HG02852 (cell line): ENCODE measurements around the gene ZYG11A.

ENCODE experiments used
- ATAC-seq: cut with Tn5 transposase; IDR thresholded peaks from one replicate; pipeline ENCODE4 v1.9.1; 2021; ENCODE audit warnings: mild to moderate bottlenecking, moderate library complexity; ENCODE audit not compliant: unreplicated experiment

ZYG11A gene

DNA sequence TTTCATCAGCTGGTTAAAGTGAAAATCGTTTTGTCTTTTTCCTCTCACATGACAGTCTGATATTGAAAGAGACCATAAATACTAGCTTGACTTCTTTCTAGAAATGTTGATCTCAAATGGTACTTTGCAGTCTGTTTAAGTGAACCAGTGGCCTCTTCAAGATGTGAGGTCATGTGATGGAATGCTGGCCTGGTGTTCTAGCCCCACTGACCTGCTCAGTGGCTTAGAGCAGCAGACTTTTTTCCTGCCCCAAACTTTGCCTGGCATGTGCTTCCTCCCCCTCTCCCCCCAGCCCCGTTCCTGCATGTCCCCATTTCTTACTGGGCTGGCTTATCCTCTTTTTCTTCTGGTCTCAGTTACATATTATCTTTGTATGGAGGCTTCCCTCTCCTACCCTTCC lies 34.3 kb downstream of the ZYG11A start:
- ATAC-seq: no peak

DNA sequence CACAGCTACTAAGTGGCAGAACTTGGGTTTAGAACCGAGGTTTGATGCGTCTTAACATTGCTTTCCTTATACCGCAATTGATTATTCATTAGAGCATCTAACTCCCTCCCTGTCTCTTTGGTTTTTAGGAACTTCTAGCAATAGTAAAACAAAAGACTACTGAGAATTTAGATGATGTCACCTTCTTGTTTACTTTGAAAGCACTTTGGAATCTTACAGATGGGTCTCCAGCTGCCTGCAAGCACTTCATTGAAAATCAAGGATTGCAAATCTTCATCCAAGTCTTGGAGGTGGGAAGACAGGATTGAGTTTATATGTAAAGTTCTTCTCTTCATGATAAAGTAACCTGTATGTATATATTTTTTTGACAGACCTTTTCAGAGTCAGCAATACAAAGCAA lies 35.0 kb downstream of the ZYG11A start:
- ATAC-seq: no peak

DNA sequence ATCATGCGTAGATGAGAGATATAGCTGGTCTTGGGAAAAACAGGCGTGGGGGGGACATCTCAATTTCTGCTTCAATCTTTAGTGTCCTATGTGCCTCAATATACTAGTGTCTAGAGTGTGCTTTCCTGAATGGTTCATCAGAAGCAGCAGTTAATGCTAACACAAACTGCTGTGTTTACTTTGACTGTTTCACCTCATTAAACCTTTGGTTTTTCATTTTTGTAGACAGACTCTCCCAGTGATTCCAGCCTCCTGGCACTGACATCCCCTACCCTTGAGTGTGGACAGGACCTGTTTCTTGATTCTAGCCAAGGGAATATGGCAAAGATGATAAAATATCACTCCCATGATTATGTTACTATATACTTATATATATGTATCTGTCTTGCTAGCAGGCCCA lies 37.6 kb downstream of the ZYG11A start:
- ATAC-seq: no peak

DNA sequence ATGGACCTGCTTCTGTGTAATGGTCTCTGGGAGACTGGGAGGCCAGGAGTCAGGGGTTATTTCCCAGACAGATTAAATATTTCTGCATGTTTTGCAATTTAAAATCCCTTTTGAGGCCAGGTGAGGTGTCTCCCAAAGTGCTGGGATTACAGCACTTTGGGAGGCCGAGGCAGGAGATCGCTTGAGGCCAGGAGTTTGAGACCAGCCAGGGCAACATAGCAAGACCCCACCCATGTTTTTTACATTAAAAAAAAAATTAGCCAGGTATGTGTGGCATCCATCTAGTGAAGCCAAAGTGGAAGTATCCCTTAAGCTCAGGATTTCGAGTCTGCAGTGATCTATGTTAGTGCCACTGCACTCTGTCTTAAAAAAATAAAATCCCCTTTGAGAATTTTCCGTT lies 44.9 kb downstream of the ZYG11A start:
- no peak for ATAC-seq

DNA sequence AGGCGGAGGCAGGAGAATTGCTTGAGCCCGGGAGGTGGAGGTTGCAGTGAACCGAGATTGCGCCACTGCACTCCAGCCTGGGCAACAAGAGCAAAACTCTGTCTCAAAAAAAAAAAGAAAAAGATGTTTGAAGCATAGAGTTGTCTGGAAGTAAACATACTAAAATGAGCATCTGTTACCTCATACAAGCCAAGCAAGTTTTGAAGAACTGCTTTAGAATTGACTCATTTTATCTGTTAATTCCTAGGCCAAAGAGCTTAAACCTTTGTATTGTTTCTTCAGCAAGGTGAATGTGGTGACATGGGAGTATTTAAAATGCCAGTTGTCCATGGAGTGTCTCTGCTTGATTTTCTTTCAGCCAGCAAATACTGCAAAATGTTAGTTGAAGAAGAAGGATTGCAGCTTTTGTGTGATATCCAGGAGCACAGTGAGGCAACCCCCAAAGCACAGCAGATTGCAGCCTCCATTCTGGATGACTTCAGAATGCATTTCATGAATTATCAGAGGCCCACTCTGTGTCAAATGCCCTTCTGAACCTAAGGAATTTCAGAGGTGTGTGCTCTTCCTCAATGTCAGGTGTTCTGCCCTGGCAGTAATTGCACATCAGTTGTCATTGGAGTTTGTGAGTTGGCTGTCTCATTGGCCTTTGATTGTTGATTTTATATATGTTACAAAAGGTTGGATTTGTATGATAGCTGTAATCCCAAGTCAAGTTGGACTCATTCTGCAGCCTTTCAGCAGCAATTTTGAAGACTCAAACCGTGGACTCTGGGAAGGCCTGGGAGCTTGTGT lies 50.1 kb downstream of the ZYG11A start:
- no peak for ATAC-seq

DNA sequence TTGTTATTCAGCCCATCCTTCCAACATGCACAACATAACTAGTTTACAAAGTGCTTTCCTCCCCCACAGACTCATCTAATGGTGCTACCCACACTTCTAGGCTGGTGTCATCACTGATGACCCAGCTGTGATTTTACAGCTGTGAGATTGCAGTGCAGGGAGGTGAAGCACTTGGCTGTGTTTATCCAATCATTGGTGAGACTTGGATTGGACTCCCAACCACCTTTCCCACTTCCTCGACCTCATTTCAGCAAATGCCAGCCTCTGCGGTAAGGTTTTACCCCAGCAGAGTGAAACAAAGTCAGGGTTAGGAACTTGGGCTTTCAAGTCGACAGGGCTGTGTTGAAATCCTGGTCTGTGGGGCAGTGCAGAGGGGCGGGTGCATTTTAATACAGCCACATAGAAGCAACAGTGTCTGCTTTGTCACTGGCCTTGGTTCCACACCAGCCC lies 56.9 kb downstream of the ZYG11A start:
- no peak for ATAC-seq

DNA sequence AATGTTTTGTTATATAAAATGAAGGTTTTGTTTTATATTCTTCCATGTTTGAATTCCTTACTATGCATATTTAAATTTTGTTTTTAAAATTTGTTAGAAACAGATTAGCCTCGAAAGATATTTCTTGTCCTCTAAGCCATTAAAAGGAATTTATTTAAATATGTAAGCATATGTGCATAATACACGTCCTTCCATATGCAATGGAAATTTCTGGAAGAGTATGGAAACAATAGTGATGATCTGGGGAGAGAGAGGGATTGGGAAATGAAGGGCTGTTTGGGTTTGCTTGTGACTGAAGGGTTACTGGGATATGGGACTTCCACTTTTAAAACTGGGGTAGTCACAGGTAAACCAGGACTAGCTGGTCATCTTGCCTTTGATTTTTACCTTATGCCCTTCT lies 57.8 kb downstream of the ZYG11A start:
- ATAC-seq: no peak

DNA sequence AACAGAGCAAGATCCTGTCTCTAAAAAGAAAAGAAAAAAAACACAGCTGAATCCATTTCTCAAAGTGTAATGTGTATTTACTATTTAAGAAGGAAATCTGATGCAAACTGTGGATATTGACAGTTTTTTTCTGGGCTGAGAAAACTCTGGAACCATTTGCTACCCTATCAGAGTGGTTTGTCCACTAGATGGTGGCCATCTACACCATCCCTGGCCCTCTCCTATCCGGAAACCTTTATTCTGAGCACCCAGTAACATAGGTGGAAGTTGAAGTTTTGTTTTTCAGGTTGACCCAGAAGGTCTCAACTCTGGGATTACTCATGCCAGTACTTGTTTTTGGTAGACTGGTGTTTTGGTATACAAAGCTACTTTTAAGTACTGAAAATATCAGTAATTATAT lies 58.8 kb downstream of the ZYG11A start:
- no peak for ATAC-seq

DNA sequence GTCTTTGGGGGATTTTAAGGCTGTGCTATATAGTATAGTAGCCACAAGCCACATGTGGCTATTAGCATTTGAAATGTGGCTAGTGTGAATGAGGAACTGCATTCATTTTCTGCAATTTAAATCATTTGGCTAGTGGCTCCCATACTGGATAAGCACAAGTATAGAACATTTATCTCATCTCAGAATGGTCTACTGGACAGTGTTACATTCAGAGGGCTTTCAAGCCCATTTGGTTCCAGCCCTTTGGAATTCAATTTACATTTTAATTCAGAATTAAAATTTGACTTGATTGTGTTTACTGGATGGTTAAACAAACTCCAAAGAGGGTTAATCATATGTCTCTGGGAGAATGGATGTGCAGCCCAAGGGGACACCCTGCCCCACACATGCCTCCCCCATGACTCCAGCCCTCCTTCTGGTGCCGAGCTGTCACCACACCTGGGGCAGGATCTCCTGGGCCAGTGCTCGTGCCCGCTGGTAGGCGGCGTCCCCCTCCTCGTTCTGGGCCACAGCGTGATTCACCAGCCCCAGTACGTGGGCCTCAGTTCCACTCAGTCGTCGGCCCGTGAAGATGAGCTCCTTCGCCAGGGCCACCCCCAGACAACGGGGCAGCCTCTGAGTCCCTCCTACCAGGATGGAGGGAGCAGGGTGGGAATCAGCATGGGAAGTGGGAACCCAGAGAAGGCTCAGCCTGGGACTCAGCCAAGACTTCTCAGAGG lies 61.8 kb downstream of the ZYG11A start:
- ATAC-seq: no peak

DNA sequence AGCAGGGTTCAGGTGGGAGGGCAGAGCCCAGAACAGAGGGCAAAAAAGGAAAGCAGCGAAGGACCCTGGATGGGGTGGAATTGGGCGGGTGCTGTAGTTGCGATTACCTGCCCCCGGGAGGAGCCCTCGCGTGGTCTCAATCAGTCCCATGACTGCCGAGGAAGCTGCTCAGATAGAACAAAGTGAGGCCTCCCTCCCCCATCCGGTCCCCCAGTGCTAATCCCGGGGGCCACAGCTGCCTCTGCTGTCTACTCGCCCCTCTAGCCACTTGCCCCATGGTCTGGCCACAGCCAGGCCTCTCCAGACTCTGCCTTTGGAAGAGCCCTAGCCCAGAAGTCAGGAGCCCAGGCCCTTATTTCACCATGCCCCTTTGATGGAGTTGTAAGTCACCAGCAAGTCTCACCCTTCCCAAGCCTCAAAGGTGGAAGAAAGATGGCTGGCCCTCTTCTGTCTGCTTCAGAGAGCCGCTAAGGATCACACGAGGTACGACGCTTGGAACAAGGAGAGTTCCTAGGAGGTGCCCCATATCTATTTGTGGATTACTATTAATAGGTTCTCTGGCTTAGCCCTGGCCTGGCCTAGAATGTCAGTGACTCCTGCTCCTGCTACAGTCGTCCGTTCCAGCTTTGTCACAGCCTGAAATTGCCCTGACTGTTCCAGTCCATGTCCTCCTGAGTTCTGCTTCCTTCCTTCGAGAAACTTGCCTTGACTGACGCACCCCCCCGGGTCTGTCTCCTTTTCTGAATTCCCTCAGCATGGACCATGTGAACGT lies 62.6 kb downstream of the ZYG11A start:
- ATAC-seq: no peak

DNA sequence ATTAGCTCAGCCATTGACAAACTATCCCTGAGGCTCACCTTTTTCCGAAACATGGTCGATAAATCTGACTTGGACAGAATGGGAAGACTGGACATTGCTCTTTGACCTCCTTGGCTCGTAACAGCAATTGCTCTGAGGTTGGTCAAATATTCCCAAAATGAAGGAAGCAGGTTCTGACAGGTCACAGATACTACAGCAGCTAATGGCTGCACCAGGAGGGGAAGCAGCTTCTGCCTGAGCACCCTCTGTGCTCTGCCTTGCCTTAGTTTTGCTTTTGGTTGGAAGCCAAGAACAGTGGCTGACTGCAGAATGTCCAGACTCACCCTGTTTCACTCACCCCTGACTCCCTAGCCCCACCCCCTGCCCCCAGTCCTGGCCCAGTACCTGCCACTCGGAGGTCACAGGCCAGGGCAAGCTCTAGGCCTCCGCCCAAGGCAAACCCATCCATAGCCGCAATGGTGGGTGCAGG lies 63.6 kb downstream of the ZYG11A start:
- no peak for ATAC-seq

DNA sequence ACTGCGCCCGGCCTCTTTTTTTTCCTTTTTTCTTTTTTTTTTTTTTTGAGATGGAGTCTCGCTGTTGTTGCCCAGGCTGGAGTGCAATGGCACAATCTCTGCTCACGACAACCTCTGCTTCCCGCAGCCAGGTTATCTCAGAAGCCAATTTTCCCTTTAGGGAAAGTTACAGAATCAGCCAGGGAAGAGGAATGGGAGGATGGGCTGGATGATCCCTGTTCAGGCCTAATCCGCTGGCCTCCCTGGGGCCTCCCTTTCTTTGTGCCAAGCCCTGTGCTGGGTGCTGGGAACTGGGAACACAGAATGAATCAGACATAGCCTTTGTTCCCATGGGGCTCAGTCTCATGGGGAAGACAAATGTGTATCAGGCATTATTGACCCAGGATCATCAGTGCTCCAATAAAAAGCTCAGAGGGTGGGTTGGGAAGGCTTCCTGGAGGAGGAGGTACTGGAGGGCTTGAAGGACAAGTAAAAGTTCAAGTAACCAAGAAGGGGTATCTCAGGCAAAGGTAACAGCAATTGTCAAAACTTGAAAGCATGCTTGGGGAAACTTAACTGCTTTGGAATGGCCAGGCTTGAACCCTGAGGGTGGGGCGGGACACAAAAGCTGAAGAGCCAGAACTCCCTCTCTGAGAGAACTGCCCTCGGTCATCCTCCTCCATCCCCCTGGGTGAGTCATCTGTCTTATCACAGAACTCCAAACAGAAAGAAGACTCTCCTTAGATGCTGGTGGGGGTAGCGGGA lies 64.7 kb downstream of the ZYG11A start:
- ATAC-seq: no peak

DNA sequence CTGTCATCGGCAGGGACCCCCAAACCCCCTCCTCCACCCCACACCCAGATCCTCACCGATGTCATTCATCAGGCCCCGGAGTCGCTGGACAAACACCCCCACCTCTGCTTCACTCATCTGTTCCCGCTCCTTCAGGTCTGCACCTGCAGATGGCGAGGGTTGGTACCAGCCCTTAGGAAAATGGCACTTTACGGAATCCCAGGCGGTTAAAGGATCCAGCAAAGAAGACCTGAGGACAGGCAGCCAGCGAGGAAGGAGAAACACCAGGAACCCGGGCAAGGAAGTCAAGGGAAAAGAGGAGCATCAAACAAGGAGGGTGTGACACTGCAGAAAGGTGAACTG lies 65.2 kb downstream of the ZYG11A start:
- no peak for ATAC-seq

DNA sequence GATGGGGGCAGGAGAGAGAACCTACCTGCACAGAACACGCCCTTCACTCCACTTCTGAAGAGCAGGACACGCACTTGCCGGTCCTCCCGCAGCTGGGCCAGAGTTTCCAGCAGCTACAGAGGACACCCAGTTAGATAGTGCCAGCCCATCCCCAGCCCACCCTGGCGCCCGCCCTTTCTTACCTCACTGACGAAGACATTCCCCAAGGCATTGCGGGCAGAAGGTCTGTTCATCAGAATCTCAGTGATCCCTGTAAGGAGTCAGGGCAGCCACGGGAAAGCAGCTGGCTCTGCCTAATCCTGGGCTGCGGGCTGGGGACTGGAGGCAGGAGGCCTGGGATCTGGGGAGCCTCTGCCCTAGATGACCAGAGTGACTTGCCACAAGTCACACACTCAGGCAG lies 69.0 kb downstream of the ZYG11A start:
- ATAC-seq: no peak

DNA sequence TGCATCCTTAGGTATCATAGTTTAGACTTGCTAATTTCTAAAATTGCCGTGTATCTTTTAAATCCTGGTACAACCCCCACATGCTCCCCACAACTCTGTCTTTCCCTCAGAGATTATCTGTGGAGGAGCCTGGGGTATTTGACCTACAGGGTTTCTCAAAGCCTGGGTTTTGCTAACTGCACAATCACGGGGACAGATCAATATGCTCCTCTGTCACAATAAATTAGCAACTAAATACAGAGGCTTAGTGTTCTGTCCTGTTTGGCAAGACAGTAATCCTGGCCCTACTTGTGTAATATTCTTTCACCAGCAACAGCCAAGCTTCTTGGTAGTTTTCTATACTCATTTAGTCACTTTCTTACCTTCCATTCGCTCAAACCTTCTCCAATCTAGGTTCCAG lies 70.5 kb downstream of the ZYG11A start:
- ATAC-seq: no peak

DNA sequence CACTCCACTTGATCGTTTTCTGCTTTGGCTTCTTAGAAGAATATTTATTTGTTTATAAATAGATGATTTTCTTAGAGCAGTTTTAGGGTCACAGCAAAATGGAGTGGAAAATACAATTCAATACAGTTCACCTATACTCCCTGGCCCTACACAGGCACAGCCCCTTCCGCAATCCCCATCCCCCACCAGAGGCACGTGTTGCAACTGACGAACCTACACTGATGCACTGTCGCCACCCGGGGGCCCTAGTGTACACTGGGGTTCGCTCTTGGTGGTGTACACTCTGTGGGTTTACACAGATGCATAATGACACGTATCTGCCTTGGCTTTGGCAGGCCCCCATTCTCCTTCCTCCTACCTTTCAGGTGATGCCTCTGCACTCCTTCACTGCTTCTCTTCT lies 71.0 kb downstream of the ZYG11A start:
- no peak for ATAC-seq

DNA sequence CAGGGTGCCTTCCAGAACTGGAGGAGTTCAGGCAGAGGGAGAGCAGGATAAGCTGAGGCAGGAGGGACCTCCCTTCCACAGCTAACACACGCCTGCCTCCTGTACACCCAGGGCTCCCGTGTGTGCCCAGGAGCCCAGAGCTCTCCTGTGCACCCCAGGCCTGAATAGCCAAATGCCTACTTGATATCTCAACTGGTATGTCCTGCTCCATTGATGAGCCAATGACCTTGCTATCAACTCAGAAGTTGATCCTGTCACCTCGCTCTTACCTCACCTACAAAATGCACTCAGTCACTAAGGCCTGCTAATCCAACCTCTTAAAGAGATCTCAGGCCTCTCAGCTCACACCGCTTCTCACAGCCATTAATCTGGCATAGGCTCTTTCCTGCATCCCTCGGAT lies 71.9 kb downstream of the ZYG11A start:
- ATAC-seq: no peak

DNA sequence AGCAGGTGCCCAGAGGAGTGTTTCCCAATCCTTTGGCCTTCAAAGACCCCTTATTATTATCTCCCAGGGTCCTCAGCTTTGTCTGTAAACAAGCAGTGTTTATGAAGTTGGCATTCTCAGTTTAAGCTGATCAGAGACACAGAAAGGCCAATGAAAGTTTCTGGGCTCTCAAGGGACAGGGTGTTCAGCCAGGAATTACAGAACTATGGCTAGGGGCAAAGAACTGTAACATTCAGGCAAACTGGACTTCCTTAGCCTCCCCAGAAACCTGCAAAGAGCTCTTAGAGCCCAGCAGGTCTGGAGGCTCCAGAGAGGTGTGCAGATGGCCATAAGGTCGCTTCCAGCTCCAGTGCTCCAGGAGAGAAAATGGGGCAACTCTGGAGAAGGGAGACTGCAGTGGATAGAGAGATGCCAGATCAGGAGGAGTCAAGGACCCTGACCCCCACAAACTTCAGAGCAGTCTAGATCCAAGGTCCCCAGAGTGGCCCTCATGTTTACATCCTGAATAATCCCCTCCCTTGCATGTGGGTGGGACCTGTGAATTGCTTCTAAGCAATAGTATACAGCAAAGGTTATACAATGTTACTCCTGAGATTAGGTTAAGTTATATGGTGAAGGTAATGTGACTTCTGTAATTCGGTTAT lies 72.8 kb downstream of the ZYG11A start:
- ATAC-seq: no peak

DNA sequence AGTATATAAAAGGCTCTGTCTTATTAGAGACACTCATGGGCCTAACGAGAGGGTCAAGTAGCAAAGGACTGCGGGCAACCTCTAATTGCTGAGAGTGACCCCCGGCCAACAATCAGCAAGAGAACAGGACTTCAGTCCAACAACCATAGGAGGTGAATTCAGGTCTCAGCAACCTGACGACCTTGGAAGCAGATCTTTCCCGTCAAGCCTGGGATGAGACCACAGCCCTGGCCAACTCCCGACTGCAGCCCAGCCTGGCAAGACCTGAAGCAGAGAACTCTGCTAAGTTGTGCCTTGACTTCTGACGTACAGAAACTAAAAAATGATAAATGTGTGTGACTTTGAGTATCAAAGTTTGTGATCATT lies 73.3 kb downstream of the ZYG11A start:
- ATAC-seq: no peak

DNA sequence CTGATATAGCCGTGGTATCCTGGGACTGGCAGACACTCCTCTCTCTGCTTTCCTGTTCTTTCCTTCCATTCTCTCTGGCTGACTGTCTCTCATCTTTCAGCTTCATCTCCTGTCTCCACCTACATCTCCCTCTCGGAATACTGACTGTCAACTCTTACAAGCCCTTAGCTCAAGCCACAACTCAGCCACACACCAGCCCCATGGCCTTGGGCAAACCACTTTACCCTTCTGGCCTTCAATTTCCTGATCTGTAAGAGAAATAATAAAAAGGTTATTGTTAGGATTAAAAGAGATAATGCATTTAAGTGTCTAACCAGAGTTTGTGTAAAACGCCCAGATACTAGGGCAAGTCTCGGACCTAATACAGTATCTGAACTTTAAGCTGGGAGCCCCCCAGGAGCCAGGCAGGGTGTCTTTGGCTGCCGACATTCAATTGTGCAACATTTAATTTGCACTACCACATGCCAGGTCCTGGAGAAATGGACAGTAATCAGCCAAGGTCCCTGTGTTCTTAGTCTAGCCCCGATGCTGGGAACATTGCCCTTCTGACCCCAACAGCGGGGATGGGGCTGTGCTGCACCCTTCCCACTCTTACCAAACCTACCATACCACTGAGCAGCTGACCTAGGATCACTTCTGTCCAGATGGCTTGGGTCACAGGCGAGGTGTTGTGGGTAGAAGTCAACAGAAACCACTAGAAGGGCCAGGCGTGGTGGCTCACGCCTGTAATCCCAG lies 73.8 kb downstream of the ZYG11A start:
- no peak for ATAC-seq
